ENCODE measurements around the gene CD37.
A peak's percentile ranks its signal among the peaks of the same experiment; 100 is the strongest.

Gene CD37

DNA sequence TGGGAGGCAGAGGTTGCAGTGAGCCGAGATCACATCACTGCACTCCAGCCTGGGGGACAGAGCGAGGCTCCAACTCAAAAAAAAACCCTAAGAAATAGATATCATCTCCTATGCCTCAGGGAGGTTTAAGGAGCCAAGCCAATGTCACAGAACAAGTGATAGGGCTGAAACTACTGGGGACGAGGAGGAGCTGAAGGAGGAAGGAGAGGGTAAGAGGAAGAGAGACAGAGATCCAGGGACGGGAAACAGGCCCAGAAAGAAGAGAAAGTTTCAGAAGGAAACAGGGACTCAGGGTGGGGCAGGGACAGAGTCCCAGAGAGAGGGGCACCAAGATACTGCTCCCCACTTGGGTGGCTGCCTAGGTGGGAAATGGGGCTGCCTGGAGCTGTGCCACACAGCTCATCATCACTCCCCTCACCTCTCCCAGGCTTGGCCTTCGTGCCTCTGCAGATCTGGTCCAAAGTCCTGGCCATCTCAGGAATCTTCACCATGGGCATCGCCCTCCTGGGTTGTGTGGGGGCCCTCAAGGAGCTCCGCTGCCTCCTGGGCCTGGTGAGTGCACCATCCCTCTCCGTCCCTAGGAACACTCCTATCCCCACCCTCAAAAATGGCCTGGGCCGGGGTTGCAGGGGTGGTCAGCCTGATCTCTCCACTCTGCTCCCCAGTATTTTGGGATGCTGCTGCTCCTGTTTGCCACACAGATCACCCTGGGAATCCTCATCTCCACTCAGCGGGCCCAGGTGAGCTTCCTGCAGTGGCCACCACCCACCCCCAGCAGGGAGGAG is 1.5 kb downstream of the CD37 start:
- Histone ChIP-seq H3K27me3 (ENCODE audit: insufficient read depth, poor library complexity, severe bottlenecking) (no peaks in the 10 kb centered on the region), H3K9me3 (ENCODE audit: severe bottlenecking) (no peaks in the 10 kb centered on the region), H3K4me3 (ENCODE audit: severe bottlenecking) (no peak overlapping the region), H3K36me3 (ENCODE audit: low read depth) (no peaks in the 10 kb centered on the region), H3K4me1 (ENCODE audit: insufficient read depth, poor library complexity, severe bottlenecking) (no peaks in the 10 kb centered on the region), H3K27ac (ENCODE audit: poor library complexity, severe bottlenecking) (no peak overlapping the region)
- ATAC-seq (ENCODE audit: low read depth) (no peak), DNase-seq (ENCODE audit: low spot score) (no peak)
- TF ChIP-seq, protein P1, sequence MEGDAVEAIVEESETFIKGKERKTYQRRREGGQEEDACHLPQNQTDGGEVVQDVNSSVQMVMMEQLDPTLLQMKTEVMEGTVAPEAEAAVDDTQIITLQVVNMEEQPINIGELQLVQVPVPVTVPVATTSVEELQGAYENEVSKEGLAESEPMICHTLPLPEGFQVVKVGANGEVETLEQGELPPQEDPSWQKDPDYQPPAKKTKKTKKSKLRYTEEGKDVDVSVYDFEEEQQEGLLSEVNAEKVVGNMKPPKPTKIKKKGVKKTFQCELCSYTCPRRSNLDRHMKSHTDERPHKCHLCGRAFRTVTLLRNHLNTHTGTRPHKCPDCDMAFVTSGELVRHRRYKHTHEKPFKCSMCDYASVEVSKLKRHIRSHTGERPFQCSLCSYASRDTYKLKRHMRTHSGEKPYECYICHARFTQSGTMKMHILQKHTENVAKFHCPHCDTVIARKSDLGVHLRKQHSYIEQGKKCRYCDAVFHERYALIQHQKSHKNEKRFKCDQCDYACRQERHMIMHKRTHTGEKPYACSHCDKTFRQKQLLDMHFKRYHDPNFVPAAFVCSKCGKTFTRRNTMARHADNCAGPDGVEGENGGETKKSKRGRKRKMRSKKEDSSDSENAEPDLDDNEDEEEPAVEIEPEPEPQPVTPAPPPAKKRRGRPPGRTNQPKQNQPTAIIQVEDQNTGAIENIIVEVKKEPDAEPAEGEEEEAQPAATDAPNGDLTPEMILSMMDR (IDR thresholded peaks at IDR 0.05; ENCODE audit: poor library complexity, severe bottlenecking), result no peak

DNA sequence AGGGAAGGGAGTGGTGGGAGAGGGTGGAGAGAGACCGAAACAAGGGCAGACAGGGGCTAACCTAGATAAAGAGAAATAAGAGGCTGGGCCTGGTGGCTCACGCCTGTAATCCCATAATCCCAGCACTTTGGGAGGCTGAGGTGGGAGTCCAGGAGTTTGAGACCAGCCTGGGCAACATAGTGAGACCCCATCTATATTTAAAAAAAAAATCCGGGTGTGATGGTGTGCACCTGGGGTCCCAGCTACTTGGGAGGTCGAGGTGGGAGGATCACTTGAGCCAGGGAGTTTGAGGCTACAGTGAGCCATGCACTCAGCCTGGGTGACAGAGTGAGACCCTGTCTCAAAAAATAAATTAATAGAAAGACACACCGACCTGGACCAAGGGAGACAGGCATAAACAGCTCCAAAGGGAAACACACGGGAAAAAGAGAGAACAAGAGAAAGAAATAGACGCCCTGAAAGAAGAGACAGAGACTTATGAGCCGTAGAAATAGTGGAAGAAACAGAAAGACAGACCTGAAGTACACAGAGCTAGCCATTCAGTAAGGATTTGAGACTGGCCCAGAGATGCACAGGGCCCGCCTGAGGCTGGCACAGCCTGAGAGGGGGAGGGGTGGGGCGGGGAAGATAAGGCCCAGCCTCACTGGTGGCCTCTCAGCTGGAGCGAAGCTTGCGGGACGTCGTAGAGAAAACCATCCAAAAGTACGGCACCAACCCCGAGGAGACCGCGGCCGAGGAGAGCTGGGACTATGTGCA is 2.2 kb downstream of the CD37 start:
- no peaks in the 10 kb centered on the region for H3K9me3 ChIP-seq (ENCODE audit: severe bottlenecking)
- DNase-seq (ENCODE audit: low spot score) (no peak), ATAC-seq (ENCODE audit: low read depth) (no peak)
- no peaks in the 10 kb centered on the region for H3K27me3 ChIP-seq (ENCODE audit: insufficient read depth, poor library complexity, severe bottlenecking)
- H3K4me3 ChIP-seq (ENCODE audit: severe bottlenecking), result no peak overlapping the region
- TF ChIP-seq, protein P1 (IDR thresholded peaks at IDR 0.05; ENCODE audit: poor library complexity, severe bottlenecking), result no peak
- H3K27ac ChIP-seq (ENCODE audit: poor library complexity, severe bottlenecking), result no peak overlapping the region
- no peaks in the 10 kb centered on the region for H3K36me3 ChIP-seq (ENCODE audit: low read depth)
- no peaks in the 10 kb centered on the region for H3K4me1 ChIP-seq (ENCODE audit: insufficient read depth, poor library complexity, severe bottlenecking)

DNA sequence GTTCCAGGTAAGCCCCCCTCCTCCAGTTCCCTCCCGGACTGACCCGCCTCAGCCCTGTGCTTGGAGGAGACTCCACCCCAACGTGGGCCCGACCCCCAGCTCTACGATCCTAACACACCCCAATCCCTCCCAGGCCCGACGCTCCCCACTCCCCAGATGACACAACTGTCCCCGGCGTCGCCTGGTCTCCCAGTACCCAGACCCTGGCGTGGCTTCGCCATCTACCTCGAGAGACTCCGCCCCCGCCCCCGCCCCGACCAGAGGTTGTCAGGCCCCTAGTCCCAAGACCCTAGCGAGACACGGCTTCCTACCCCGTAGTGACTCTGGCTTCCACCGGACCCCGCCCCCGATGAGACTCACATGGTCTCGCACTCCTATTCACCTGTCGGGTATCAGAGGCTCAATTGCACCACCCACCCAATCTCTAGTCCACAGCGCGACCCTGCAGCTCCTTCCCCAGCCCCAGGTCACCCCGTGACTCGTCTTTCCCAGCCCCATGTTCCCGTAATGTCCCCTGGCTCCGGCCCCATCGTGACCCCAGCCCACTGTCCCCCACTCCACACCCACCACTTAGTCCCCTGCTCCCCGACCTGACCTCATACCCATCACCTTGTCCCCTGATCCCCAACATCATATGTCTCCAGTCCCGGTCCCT is 2.9 kb downstream of the CD37 start:
- DNase-seq (ENCODE audit: low spot score) (no peak), ATAC-seq (ENCODE audit: low read depth) (no peak)
- Histone ChIP-seq H3K36me3 (ENCODE audit: low read depth) (no peaks in the 10 kb centered on the region), H3K27me3 (ENCODE audit: insufficient read depth, poor library complexity, severe bottlenecking) (no peaks in the 10 kb centered on the region), H3K4me1 (ENCODE audit: insufficient read depth, poor library complexity, severe bottlenecking) (no peaks in the 10 kb centered on the region), H3K27ac (ENCODE audit: poor library complexity, severe bottlenecking) (no peak overlapping the region), H3K4me3 (ENCODE audit: severe bottlenecking) (no peak overlapping the region), H3K9me3 (ENCODE audit: severe bottlenecking) (no peaks in the 10 kb centered on the region)
- TF ChIP-seq, protein P1 (IDR thresholded peaks at IDR 0.05; ENCODE audit: poor library complexity, severe bottlenecking), result no peak

DNA sequence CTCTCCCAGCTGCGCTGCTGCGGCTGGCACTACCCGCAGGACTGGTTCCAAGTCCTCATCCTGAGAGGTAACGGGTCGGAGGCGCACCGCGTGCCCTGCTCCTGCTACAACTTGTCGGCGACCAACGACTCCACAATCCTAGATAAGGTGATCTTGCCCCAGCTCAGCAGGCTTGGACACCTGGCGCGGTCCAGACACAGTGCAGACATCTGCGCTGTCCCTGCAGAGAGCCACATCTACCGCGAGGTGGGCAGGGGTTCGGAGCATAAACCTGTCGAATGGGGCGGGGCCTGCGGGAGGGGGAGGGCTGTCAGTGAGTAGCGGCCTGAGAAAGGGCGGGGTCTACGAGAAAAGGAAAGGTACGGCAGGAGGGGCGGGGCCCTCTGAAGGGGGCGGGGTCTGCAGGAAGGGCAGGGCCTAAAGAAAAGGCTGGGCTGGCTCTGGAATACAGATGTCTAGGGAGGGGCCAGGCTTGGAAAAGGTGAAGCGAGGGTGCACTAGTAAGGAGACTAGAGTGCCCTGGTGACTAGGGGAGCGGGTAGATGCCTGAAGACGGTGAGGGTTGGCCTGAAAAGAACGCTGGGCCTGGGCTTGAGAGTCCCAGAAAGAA is 3.6 kb downstream of the CD37 start:
- DNase-seq (ENCODE audit: low spot score) (peak; percentile 95), ATAC-seq (ENCODE audit: low read depth) (peak; percentile 72)

More for the DNA sequence above, 3.6 kb downstream of the CD37 start:
- Histone ChIP-seq H3K27ac (ENCODE audit: poor library complexity, severe bottlenecking) (peak overlapping the region; percentile 12), H3K4me3 (ENCODE audit: severe bottlenecking) (peak overlapping the region; percentile 21), H3K27me3 (ENCODE audit: insufficient read depth, poor library complexity, severe bottlenecking) (no peaks in the 10 kb centered on the region), H3K9me3 (ENCODE audit: severe bottlenecking) (no peaks in the 10 kb centered on the region), H3K36me3 (ENCODE audit: low read depth) (no peaks in the 10 kb centered on the region), H3K4me1 (ENCODE audit: insufficient read depth, poor library complexity, severe bottlenecking) (no peaks in the 10 kb centered on the region)
- TF ChIP-seq, protein P1 (IDR thresholded peaks at IDR 0.05; ENCODE audit: poor library complexity, severe bottlenecking), result no peak

Data from RWPE2 (cell line).